GM19023 (cell line): ENCODE results near the gene MAPK12.

Source experiments
- ATAC-seq: cut with Tn5 transposase; IDR thresholded peaks from one replicate; pipeline ENCODE4 v1.9.1; 2021; ENCODE audit warnings: mild to moderate bottlenecking, moderate library complexity; ENCODE audit not compliant: unreplicated experiment

MAPK12 gene

GRCh38 chr22:50269573-50269969, 8.1 kb upstream of the MAPK12 start:
- ATAC-seq = no peak

DNA sequence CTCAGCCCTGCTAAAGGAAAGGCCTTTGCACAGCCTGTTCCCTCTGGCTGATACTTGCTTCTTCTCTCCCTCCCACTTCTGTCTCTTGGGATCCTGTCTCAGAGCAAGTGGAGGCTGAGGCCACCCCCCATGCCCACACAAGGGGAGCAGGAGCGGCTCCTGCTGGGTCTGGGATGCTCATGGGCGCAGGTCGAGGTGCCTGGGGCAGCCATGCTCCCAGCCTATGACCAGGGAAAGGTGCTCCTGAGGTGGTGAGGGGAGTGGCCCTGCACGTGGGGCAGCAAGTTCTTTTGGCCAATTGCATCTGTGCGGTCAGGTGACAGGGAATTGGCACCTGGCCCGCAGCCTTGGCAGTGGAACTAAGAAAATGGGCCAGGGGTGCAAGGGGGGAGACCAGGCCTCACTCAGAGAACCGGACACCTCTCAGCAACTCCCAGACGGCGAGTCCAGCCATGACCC, 7.2 kb upstream of the MAPK12 start:
- no peak for ATAC-seq

DNA sequence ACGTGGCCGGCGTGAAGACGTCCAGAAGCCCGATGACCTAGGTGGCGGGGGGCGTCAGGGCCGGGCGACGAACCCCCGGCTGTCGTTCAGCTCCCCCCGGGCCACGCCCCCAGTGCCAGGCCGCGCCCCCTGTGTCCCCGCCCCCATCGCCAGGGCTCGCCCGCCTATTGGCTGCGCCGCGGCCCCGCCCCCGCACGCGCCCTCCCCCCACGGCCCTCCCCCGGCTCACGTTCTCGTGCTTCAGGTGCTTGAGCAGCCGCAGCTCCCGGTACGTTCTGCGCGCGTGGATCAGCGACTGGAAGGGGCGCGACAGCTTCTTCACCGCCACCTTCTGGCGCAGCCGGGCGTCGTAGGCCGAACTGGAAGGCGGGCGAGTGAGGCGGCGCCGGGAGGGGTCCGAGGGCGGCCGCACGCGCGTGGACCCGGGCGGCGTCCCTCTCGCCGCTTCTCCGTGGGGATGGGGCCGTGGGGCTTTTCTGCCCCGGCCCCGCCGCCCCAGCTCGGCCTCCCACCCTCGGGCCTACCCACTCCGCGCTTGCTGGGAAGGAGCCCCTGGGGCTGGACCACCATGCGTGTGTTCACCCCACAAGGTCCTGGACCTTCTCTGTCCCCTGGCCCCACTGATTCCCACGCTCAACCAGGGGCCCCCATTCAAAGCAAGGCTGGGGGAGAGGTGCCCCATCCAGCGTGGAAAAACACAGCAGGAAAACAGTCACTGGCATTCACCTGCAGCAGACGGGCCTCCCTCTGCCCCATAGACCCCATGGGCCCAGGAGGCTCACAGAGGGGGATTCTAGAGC, 6.3 kb upstream of the MAPK12 start:
- no peak for ATAC-seq

- no peak for ATAC-seq
Measured at GRCh38 chr22:50266994-50267393, 5.5 kb upstream of the MAPK12 start.

GRCh38 chr22:50264946-50265669, 3.6 kb upstream of the MAPK12 start:
- no peak for ATAC-seq

GRCh38 chr22:50264104-50264745, 2.7 kb upstream of the MAPK12 start:
- no peak for ATAC-seq

DNA sequence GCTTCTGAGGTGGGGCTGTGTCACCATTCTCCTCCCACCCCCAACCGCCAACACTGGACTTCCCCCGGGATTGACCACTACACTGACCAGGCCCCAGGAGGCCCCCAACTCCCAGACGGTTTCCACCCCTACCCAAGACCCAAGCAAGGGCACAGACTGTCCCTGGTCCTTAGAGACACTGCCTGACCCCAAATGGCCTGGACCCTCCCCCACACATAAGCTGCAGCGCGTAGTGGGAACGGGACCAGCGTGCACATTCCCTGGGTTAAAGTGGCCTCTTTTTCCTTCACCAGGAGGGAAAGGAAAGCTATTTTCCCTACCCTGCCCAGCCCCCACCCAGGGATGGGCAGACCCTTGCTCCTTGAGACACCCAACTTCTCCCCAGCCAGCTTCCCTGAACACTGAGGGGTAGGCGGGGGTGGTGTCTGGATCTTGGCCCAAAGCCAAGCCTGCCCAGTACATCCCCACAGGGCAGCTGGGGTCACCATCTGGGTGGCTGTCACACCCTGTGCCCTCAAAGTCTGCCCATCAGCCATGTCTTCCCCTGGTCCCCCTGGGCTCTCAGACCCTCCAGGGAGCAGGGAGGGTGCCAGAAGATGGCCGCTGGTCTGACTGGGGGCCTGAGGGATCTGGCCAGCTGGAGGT, 1.6 kb upstream of the MAPK12 start:
- no peak for ATAC-seq

DNA sequence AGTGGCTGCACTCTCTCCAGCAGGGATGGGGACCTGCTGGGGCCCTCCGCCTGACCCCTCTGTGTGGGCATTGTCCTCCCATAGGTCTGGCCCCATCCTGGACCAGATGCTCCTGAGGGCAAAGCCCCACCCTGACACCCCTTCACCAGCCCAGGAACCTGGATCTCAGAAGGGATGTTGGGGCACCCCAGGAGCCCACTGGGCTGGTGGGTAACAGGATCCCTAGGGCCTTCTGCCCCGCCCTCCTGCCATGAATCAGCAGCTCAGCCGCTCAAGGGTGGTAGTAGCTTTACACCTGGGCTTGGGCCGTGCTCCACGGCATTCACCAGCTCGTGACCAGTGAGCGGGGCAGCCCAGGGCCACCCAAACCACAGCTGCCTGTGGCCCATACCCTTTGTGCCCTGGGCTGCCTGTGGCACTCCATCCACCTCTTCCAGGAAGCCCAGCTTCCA, 1.0 kb upstream of the MAPK12 start:
- no peak for ATAC-seq

DNA sequence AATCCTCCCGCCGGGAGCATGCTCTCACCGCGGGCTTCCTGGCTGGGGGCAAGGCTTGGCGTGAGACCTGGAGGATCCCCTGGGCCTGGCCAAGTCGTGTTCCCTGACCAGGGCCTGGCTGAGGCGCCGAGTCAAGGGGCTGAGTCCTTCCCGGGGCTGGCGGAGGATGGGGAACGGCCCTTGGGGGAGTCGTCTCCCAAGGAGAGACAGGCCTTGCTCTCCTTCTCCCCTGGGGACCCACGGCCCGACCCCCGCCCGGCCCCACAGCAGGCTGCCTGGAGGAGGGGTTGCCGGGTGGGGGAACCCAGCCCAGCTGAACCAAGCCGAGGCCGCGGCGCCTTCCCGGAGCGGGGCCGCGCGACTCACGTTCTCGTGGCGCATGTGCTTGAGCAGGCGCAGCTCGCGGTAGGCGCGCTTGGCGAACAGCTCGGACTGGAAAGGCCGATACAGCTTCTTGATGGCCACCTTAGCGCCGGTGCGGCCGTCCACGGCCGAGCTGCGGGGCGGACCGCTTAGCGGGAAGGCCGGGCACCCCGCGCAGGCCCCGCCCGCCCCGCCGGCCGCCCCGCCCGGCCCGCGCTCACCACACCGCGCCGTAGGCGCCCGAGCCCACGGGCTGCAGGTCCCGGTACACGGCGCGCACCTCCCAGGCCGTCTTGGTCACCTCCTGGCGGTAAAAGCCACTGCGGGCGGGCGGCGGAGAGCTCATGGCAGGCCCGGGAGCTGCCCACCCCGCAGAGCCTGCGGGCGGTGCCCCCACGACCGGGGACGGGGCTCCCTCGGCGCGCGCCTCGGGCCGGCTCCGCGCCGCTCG, 475 bp downstream of the MAPK12 start:
- no peak for ATAC-seq

GRCh38 chr22:50260434-50260800, 1.1 kb downstream of the MAPK12 start:
- no peak for ATAC-seq

DNA sequence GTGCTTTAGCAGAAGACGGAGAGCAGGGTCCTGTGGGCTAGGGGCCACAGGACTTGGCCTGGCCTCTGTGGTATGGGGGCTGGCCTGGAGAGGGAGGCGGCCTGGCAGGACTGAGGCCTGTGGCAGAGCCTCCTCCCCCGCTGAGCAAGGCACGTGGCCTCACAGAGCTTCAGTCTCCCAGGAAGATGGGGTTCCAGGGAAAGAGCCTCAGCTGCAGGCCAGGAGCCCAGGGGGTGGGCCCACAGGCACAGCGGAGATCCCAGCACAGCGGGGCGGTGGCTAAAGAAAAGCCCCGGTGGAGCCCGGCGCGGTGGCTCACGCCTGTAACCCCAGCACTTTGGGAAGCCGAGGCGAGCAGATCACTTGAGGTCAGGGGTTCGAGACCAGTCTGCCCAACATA, 2.2 kb downstream of the MAPK12 start:
- no peak for ATAC-seq

DNA sequence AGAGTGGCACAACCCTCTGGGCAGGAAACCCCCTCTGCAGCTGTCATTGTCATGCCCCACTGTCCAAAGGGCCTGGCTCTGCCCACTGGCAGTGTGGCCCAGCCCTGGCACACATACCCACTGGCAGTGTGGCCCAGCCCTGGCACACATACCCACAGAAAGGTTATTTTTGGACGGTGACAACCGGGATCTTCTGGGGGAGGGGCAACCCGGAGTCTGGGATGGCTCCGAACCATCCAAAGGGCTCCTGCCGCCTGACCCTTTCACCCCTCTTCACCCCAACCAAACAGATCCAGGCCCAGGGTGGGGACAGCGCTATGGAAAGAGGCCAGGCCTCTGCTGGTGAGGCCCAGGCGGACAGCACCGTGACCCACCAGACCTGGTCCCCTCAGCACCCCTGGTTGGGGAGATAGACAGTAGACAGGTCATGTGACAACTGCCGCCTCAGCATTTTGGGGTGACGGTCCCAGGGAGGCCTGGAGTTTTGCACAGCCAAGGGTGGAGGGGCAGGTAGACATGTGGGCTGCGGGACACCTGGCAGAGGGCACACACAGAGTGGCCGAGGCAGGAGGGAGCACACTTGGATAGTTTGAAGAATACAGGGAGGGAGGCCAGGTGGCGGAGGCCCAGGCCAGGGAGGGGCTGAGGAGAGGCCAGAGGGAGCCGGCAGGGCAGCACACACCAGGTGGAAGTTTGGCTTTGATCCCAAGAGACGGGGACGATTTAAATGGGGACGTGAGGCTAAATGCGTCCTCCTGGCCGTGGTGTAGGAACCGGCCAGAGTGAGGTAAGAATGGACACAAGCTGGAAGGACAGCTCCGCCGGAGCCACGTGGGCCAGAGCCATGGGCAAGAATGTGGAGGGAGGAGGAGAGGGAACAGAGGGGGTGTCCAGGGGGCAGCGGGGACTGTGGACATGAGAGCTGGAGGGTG, 2.9 kb downstream of the MAPK12 start:
- ATAC-seq = no peak

DNA sequence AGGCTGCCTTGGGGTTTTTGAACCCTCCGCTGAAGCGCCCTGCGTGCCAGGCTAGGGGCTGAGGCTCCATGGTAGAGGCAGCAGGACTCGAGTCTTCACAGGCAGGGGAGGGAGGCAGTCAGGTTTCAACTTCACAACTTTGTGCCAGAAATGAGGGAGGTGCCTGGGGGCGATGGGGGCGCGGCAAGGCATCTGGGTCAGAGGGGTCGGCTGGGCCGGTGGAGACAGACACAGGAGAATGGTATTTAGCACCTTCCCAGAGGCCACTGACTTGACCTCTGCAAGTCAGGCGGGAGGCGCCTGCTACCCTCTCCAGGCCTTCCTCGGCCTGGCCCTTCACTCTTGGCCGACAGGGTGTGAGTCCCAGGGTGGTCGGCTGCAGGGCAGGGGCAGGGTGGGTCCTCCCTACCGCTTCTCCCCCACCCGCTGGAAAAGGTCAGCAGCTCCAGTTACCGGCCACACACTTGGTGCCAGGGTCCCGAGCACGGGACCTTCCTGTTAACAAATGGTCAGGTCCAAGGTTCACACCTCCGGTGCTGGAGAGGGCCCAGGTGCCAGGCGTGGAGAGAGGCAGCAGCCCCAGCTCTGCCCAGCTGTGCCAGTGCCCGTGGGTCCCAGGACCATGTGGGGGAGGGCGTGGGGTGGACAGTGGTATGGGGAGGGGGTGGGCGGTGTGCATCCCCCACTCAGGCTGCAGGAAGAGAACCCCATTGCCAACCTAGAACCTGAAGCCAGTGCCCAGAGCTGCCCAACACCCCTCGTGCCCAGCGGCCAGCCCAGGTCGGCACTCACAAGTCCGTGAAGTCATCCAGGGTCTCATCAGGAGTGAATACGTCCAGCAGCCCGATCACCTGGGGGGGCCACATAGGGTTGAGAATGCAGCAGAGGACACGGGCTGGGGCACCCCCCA, 3.8 kb downstream of the MAPK12 start:
- no peak for ATAC-seq

DNA sequence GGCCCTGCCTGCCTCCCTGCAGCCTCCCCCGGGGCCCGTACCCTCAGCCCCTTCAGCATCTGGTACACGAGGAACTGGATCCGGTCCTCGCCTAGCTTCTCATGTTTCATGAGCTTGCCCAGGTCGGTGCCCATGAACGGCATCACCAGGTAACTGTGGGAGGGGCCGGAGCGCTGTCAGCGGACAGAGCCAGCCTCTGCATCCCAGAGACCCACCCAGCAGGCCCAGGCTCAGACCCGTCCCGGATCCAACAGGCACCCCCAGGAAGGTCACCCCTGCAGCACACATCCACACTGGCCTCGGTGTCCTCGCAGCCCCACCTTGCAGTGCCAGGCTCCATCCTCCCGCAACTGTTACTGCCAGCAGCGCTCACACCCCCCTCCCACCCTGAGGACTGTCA, 4.4 kb downstream of the MAPK12 start:
- no peak for ATAC-seq

DNA sequence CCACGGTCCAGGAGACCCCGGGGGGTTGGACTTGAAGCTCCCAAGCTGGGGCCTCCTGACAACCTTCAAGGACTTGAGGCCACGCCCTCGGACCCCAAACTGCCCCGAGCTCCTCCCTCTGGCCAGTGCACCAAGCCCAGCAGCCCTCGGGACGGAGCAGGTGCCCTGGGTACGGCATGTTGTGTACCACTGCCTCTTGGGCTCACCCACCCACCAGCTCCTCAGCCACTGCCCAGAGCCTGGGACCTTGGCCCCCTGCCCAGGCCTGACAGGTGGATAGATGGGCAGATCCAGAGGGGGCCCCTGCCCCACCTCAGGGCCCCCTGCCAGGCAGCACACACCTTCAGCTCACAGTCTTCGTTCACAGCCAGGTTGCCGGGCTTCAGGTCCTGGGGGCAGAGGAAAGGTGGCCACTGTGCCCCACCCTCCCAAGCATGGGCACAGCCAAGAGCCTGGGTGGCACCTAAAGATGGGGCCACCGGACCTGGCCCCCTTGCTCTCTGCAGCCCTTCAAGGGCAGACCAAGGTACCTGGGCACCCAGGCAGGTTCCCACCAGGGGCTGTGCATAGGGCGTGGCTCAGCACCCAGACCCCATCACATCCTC, 5.1 kb downstream of the MAPK12 start:
- no peak for ATAC-seq

GRCh38 chr22:50255607-50256006, 5.9 kb downstream of the MAPK12 start:
- ATAC-seq = no peak

- ATAC-seq = no peak
Measured at GRCh38 chr22:50255099-50255498, 6.4 kb downstream of the MAPK12 start.

DNA sequence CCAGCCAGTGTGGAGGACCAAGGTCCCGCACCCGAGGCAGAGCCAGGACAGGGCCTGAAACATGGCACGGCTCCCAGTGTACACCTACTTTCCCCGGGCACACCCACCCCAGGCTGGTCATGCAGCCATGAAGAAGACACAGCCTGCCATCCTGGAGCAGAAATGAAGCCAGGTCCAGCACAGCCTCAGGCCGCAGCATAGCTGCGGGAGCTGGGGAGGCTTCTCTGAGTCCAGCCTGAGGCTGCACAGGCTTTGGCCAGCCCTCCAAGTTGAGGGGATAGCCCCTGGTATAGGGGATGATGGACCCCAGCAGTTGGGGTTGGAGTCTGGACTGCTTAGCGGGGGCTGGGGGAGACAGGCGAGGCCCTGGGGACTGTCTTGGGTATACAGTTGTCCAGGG, 7.5 kb downstream of the MAPK12 start:
- no peak for ATAC-seq
